DMS 273 (cell line): ENCODE results near the gene INSL4.
A peak's percentile ranks its signal among the peaks of the same experiment; 100 is the strongest.

Experiments
- DNase-seq: peaks from one replicate; lab custom pipeline; 2025; ENCODE audit not compliant: unreplicated experiment; lab: John Stamatoyannopoulos, UW

Gene INSL4

DNA sequence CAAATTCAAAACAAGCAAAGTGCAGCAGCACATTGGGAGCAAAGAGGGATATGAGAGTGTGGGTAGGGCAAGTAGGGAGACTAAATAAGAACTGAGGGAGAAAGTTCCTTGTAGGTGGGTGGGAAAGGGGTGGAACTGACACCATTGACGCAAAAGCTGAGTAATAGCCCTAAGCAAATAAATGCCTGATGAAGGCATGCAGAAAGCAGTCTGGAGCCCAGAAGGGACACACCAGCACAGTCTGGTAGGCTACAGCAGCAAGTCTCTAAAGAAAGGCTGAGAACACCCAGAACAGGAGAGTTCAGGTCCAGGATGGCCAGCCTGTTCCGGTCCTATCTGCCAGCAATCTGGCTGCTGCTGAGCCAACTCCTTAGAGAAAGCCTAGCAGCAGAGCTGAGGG, at the start of gene INSL4:
TSS of gene INSL4 (plus strand) at position 208 of the 400 bp plus-strand sequence. CDS start at position 313, 105 bp downstream.
- no peak for DNase-seq

DNA sequence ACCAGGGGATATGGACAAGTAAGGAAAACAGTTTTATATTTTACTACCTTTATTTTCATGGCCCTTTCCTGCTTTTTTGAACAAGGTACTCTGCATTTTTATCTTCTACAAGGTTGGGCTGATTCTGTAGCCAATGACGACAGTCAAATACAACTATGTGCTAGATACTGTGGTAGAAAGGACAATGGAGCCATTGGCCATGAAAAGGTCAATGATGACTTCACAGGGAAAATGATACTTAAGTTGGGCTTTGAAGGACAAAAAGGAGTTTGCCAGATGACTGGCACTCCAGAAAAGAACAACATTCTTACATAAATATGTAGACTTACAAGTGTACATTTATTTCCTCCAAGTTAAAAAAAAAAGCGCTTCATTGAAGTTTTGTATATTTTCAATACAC, 46.4 kb upstream of the INSL4 start:
- DNase-seq: no peak

DNA sequence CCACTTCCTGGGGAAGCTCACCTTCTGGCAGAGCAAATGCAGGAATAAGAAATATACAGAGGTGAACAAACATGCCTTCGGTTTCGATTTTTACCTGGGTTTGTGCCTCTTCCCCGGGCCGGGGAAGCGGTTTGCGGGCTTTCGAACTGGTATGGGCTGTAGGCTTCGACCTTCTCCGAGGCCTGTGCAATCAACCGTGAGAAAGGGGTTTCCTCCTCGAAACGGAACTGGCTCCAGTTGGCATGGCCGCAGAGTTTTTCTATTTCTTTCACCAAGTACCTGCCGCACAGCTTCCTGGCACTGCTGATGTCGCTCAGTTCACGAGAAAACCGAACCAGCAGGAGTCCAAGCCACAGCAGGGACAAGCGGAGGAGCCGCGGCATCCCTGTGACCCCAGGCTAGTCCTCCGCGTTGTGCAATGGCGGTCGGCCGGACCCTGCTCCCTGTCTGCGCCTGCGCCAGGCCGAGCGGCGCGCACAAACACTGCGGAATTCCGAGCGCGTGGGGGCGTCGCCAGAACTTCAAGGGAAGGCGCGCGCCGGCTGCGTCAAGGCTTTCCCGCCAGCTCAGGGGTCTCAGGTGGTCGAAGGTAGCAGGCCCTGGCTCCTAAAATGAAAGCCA, 45.9 kb upstream of the INSL4 start, which contains the start of gene INSL6:
TSS of gene INSL6 (minus strand) at position 420 of the 621 bp plus-strand sequence. CDS start at position 383, 37 bp downstream.
- no peak for DNase-seq

DNA sequence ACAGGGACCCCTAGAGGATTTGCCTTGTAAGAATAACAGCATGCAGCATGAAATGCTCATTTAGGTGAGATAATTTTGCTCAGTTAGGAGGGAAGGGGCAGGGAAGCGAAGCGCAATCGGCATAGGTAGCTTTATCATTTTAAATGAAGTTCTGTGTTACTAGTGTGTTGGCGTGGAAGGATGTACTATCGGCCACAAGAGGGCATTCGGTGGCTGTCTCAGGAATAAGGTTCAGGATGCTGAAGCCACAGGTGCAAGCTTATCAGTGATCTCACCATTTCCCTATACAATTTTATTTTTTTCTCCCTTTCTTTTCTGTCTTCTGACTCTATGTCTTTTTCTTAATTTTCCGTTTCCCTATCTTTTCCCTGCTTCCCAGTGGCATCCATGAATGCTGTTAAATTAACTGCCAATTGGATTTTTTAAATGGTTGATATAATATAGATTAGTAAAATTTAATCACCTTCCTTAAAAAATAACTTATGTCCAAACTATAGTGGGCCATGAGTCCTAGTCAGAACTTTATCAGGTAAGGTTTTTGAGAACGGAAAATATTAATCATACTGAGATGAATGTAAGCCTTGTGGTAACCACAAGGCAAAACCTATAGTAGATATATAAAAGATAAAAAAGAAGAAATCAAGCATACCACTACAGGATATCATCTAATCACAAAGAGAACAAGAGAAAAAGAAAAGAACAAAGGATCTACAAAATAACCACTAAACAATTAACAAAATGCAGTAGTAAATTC, 44.6 kb upstream of the INSL4 start:
- peak; percentile 66 for DNase-seq

DNA sequence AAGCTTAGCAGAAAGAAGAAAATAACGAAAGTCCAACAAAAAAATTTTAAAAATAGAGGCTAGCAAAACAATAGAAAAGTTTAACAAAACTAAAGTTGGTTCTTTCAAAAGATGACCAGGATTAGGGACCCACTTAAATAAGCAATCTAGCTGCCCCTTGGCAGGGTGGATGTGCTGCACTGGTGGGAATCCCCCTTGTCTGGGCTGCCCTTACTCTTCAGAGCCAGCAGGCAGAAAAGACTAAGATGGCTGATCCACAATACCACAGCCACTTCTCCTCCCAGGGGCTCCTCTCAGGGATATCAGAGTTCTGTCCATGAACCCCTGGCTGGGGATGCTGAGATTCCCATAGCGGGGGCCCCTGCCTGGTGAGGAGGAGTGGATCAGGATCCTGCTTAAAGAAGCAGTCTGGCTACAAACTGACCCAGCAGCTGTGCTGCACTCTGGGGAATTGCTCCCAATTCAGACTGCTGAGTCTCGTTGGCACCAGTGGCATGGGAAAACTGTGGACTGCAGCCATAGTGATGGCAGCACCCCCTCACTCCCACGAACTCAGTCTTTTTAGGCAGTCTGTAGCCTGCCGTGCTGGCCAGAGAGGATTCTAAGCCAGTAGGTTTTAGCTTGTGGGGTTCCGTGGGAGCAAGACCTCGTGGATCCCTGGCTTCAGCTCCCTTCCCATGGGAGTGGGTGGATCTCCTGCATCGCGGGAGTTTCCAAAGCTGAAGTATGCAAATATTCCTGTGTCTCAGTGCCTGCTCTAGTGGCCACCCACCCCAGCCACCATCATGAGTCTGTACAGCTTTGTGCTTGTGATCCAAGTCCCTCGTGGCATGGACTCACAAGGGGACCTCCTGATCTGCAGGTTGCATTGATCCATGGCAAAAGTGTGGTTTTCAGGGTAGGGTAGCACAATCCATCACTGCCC, 42.9 kb upstream of the INSL4 start:
- DNase-seq: peak; percentile 15

DNA sequence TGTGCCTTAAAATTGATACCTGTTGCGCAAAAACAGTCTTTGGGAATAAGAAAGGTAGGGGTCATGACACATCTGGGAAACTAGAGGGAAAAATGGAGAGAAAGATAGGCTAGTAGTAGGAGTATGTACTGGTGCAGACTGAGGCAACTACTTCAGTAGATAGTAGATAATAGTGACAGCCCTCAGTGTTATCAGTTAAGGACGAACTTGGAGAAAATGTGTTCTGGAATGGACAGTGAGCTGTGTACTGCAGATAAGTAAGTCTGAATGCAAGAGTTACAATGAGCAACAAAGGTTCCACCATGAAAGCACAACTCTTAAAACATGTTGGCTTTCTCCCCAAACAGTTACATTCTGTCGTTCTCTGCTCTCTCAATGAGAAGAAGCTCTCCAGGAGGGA, 39.2 kb upstream of the INSL4 start:
- DNase-seq: no peak

DNA sequence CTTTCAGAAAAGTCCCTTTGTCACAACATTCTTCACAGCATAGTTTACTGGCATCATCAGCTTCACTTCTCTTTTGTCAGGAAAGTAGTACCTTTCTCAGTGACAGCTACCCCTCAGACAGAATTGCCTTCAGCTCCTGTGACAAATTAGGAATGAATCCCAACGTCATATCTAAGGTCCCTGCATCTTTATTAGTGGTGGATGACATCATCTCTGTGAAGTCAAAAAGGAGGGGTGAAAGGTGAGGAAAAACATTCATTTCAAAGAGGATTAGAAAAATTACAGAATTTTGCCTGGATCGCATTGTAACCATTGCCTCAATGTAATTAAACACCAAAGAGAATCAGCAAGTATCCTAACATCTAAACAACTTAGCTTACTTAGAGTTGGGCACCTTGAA, 37.9 kb upstream of the INSL4 start:
- no peak for DNase-seq

DNA sequence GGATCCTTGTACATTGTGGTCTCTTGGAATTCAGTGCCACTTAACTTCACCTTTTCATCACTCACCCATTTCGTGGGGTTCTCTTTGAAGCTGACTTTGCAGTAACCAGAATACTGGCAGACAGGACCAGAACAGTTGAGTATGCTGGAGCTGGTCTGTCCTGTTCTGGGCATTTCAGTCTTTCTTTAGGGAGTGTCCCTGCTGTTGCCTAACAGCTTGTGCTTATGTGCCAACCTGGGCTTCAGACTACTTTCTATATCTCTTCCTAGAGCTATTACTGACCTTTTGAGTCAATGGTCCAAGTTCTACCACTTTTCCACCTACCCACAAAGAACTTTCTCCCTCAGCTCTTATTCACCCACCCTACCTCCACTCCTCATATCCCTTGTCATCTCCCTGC, 35.8 kb upstream of the INSL4 start:
- no peak for DNase-seq

DNA sequence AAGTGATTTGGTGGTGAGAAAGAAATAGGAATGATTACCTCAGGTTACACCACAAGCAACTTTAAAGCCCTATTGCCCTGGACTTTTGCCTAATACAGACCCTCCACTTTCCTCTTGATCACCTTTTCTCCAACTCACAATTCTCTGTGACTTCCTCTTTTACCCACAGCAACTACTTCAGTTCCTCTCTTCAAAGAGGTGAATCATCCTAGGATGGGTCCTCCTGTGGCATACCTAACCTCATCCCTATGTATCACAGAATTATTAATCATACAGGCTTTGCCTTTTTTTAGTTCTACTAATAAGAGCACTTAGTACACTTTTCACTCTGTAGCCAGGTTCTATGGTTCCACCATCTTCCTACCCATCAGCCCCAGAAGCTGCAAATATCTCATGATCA, 26.1 kb upstream of the INSL4 start:
- DNase-seq: no peak

DNA sequence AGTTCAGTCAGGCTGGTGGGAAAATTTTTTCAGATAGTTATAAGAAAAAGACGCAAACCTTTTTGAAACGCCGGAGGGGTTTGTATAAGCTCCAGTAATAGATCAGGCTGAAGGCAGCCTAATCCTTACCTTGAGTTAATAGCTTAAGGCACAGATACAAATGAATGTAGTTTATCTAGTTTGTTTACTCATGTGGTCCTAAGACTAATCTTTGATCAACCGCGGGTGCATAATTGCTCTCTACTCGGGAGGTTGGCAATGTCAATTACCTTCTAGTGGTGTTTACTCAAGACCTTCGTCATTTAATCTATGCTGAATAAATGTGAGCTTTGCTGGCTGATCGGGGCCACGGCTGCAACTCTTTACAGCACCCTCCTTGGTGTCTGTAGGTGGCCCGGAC, 665 bp upstream of the INSL4 start:
- no peak for DNase-seq

DNA sequence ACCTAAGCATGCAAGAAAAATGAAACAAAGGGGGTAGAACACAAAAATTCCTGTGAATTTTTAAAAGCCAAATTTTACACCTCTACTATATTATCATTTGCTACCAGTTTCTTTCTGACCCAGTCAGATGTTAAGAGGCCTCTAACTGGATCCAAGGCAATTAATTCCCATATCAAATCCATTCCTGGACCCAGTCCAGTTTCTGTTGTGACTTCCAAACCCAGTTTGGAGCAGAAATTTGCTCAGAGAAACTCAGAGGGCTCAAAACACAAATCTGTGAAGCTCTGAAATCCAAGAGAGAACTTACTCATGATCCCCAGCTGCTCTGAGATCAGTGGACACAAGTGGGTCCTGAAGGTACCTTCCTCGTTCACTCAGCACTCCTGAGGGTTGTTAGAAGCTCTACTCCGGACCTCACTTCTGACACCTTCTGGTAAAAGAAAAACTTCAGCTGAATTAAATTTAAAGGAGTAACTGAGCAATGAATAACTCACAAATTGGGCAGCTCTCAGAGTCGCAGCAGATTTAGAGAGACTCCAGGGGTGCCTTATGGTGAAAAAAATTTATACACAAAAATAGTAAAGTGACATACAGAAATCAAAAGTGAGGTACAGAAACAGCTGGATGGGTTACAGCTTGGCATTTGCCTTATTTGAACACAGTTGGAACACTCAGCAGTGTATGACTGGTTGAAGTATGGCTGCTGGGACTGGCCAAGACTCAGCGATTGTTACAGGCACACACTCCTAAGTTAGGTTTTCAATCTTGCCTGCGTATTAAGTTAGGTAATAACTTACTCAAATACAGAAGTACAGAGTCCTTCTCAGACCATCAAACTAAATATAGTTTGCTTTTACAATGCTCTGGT, 32.4 kb downstream of the INSL4 start:
- peak; percentile 52 for DNase-seq

DNA sequence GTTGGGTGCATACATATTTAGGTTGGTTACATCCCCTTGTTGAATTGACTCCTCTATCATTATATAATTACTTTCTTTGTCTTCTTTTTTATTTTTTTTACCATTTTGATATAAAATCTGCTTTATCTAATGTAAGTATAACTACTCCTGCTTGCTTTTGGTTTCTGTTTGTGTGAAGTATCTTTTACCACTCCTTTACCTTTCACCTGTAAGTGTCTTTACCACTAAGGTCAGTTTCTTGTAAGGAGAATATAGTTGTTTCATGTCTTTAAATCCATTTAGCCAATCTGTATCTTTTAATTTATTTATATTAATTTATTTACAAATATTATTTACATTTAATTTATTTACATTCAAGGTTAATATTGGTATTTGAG, 33.0 kb downstream of the INSL4 start:
- DNase-seq: no peak

DNA sequence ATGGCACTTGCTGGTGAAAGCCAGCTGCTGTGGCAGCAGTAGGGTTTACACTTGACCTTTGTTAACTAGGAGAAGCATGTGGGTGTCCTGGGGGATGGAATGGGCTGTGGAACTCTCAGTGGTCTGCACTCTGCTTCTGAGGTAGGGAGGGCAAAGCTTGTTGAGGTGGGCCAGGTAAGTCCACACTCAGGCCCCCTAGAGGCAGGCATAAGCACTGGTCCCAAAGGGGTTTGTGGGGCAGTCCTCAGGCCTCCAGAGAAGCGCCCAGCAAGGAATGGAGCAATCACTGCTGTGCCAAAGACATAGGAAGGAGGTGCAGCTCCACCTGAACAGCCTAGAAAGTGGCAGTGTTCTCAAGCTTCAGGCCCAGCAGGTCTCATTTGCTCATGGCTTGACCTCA, 34.7 kb downstream of the INSL4 start:
- DNase-seq: peak; percentile 0

DNA sequence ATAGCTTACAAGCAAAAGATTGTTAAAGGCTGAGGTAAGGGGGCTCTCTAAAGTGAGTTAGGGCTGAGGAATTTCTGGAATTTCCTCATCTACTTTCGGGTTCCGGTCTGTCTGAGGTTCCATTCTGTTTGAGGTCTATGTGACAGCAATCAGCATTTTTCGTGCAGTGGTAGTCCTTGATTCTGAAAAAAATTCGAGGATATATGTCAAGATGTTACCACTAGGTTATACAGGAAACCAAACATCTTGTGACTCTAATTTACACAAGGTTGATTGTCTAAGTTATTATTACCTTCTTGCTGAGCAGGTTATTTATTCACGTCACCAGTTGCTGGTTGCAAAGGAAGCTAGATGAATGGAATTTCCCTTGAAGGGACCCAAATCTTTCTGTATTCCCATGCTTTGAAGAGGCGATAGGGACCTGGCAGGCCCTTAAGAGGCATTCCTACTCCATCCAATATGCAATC, 38.1 kb downstream of the INSL4 start:
- DNase-seq: no peak

DNA sequence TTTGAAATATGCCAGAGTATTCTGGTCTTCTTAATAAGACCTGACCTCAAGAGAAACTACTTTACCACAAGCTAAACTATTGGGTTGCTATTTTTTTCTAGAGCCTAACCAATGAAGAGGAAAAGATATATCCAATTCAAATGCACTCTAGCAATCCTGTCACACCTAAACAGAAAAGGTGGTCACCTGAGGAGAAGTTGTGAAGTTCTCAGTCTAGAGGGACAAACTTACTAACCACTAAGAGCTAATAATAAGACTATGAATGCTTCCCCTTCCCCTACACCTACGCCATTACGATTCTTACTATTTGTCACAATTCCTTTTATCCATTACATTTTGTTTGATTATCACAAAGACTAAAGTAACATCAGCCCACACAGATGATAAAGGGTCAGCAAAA, 43.6 kb downstream of the INSL4 start:
- DNase-seq: no peak

DNA sequence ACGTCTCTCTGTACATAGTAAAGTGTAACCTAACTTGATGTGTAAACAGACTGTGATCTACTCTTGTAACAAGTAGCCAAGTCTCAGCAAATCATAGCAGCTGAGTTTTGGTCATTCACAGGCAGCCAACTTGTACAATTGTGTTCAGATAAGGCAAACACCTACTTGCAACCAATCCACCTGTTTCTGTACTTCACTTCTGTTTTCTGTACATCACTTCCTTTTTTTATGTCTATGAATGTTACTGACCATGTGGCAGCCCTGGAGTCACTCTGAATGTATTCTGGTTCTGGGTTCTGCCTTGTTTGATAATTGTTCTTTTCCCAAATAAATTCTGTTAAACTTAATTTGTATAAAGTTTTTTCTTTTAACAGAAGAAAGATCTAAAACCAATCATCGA, 47.3 kb downstream of the INSL4 start:
- DNase-seq: no peak
